Activated CD4-positive, alpha-beta T cell treated with anti-CD3 and anti-CD28 coated beads, Interleukin-2, amount 10 ng/mL, durations not matched to agents 7 days and 5 days (primary cell): ENCODE measurements around the gene ATP6V1G2. TPM values are rescaled to one million over a fixed set of nuclear protein-coding genes. Genes with fewer than 3 reads are reported as not detected.
"Not testable (repeated sequence)": the region's sequence is repeated elsewhere in the genome, so short reads cannot be mapped to it uniquely, and the experiment has no call there.

Experiments
- CTCF ChIA-PET: fragments of 350-600 bp; sonication (Branson Sonifier 250); formaldehyde crosslinking; loops from one replicate; lab custom pipeline; 2021; ENCODE audit warnings: antibody characterized with exemption; lab: Charles Lee
- POLR2A ChIA-PET: fragments of 350-600 bp; sonication (Branson Sonifier 250); formaldehyde crosslinking; loops from one replicate; lab custom pipeline; 2021; ENCODE audit warnings: antibody characterized with exemption; lab: Charles Lee
- DNase-seq: peaks from one replicate; pipeline ENCODE4 v3.0.0-alpha.2; 2020
- H3K27ac Mint-ChIP-seq: one replicate; pipeline ENCODE4 v1.8.0; 2021; ENCODE audit warnings: mild to moderate bottlenecking, moderate library complexity, mixed read lengths
- H3K27me3 Mint-ChIP-seq: one replicate; pipeline ENCODE4 v1.8.0; 2021; ENCODE audit warnings: mixed read lengths
- H3K36me3 Mint-ChIP-seq: one replicate; pipeline ENCODE4 v1.8.0; 2021; ENCODE audit warnings: low read depth, mixed read lengths
- H3K4me1 Mint-ChIP-seq: one replicate; pipeline ENCODE4 v1.8.0; 2021; ENCODE audit warnings: mixed read lengths
- H3K4me3 Mint-ChIP-seq: one replicate; pipeline ENCODE4 v1.8.0; 2021; ENCODE audit warnings: mild to moderate bottlenecking, moderate library complexity, mixed read lengths
- H3K9me3 Mint-ChIP-seq: one replicate; pipeline ENCODE4 v1.8.0; 2021; ENCODE audit warnings: mixed read lengths
- total RNA-seq, 2 experiments: library from RNA; stranded (reverse); gene quantifications; one replicate each; pipeline ENCODE4 v1.2.3, GENCODE V29; 2021

ATP6V1G2 gene
- total RNA-seq, 2 experiments from 2014 or later, result 3.6 to 3.7 TPM

DNA sequence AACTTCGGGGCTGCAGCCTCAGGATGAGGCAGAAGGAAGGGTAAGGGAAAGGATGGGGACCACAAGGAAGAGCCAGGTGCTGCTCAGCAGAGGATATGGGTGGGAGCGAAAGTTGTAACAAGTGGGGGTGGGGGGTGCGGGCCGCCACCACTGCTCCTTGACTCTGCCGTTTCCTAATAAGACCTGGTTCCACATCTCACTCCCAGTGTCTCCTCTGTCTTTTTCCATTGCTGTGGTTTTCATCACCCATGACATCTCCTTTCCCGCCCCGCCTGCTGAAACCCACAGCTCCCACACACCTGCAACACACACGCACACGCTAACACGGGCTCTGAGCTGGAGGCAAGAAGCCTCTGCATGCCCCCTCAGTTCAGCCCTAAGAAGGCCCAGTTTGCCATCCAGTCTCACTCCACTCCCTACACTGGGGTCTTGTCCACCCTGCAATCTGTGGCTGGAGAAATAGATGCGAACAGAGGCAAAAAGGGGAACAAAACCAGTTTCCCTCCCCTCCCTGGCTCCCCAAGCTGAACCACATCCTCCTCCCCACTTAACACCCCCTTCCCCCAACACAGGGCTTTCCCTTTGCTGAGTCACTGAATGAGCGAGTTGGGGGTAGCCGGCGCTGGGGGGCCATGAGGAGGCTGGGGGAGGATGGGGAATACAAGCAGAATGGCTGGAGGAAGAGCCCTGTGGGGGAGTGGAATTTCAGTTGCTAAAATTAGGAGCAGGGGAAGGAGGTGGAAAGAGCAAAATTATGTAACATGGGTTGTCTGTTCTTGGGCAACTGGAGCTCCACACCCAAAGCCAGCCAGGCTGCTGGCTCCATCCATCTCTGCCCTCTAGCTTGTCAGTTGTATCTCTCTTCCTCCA is 12.5 kb upstream of the ATP6V1G2 start:
- H3K4me3 Mint-ChIP-seq, result peak overlapping the region; percentile 62
- H3K36me3 Mint-ChIP-seq, result peaks cover 52% of the 10 kb centered on the region
- H3K9me3 Mint-ChIP-seq, result no peaks in the 10 kb centered on the region
- peak overlapping the region; percentile 89 for H3K27ac Mint-ChIP-seq
- CTCF ChIA-PET, result interaction anchor here (1.3 to 23.4 kb wide), 8 partner anchors 8 to 40 kb away, joined by 3 to 497 read pairs (median 16); partner anchors contain the start of genes LTA, LTB, NCR3 and TNF
- H3K27me3 Mint-ChIP-seq, result peaks cover 14% of the 10 kb centered on the region
- H3K4me1 Mint-ChIP-seq, result peaks cover 72% of the 10 kb centered on the region
- POLR2A ChIA-PET, result interaction anchor here (0.6 to 1.6 kb wide), 4 partner anchors 10 to 22 kb away, joined by 3 to 8 read pairs (median 5); partner anchors contain the start of gene TNF
- peak; percentile 59 for DNase-seq

DNA sequence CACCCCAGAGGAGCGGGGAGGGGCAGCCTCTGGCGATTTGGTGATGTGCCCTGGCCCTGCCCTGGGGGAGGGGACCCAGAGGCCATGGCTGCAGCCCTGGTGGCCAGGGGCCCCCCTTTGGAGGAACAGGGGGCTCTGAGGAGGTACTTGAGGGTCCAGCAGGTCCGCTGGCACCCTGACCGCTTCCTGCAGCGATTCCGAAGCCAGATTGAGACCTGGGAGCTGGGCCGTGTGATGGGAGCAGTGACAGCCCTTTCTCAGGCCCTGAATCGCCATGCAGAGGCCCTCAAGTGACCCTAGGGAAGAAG is 11.9 kb upstream of the ATP6V1G2 start:
- peaks cover 69% of the 10 kb centered on the region for H3K4me1 Mint-ChIP-seq
- peak overlapping the region; percentile 89 for H3K27ac Mint-ChIP-seq
- H3K27me3 Mint-ChIP-seq, result peaks cover 11% of the 10 kb centered on the region

DNA sequence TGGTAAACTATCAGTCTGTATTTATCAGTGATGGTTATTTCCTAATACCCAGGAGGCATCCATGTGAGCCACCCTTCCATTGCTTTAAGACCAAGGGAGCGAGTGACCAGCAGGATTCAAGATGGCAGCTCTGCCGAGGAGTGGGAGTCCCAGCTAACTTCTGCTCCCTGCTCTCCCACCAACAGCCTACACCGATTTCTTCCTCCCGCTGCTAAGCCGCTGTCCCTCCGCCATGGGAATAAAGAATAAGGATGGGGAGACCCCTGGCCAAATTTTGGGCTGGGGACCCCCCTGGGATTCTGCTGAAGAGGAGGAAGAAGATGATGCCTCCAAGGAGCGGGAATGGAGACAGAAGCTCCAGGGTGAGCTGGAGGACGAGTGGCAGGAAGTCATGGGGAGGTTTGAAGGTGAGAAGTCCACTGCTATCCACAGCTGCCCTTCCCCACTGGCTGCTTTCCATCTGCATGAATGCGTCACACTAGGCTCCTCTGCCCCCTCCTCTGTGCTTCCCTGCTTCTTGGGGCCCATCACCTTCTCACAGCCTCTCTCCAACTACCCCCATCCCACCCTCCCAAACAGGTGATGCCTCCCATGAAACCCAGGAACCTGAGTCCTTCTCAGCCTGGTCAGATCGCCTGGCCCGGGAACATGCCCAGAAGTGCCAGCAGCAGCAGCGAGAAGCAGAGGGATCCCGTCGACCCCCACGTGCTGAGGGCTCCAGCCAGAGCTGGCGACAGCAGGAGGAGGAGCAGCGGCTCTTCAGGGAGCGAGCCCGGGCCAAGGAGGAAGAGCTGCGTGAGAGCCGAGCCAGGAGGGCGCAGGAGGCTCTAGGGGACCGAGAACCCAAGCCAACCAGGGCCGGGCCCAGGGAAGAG is 11.3 kb upstream of the ATP6V1G2 start:
- Mint-ChIP-seq H3K4me3 (no peak overlapping the region), H3K9me3 (no peaks in the 10 kb centered on the region), H3K27me3 (peaks cover 7% of the 10 kb centered on the region), H3K27ac (peak overlapping the region; percentile 69), H3K36me3 (peaks cover 45% of the 10 kb centered on the region), H3K4me1 (peaks cover 65% of the 10 kb centered on the region)
- POLR2A ChIA-PET, result no interaction called here
- CTCF ChIA-PET, result interaction anchor here (1.1 to 23.4 kb wide), 7 partner anchors 9 to 41 kb away, joined by 4 to 497 read pairs (median 5); partner anchors contain the start of genes ATP6V1G2, LST1, LTB and NCR3
- DNase-seq, result no peak

More for the DNA sequence above, 11.9 kb upstream of the ATP6V1G2 start:
- Mint-ChIP-seq H3K9me3 (no peaks in the 10 kb centered on the region), H3K4me3 (peak overlapping the region; percentile 62), H3K36me3 (peaks cover 49% of the 10 kb centered on the region)
- ChIA-PET CTCF (interaction anchor here (1.1 to 23.4 kb wide), 7 partner anchors 8 to 40 kb away, joined by 4 to 497 read pairs (median 16); partner anchors contain the start of genes ATP6V1G2, LST1, LTB and NCR3), POLR2A (interaction anchor here (1.0 kb wide), 1 partner anchor 17 kb away, joined by 8 read pairs; the partner anchor contains the start of gene TNF)
- DNase-seq, result no peak

DNA sequence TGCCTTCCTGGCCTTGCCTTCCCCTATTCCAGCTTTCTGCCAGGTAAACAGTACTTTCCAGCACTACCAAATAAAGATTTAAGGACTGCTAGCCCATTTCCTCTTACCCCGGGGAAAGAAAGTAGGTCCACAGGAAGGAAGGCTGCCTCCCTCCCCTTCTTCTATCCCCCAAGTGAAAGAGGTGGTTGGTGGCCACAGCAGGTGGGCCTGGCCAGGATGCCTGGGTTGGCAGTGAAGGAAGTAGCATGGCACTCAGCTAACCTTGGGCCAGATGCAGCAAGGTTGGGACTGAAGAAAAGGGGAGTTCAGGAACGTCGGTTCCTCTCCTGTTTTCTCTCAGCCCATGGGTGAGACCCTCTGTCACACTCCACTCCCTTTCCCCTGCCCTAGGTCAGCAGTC is 9.9 kb upstream of the ATP6V1G2 start:
- no peak for DNase-seq
- H3K36me3 Mint-ChIP-seq, result peaks cover 41% of the 10 kb centered on the region
- no peaks in the 10 kb centered on the region for H3K27me3 Mint-ChIP-seq
- peaks cover 64% of the 10 kb centered on the region for H3K4me1 Mint-ChIP-seq
- H3K4me3 Mint-ChIP-seq, result no peak overlapping the region
- CTCF ChIA-PET, result interaction anchor here (0.8 to 23.4 kb wide), 7 partner anchors 9 to 42 kb away, joined by 3 to 497 read pairs (median 7); partner anchors contain the start of genes ATP6V1G2, LTB, NCR3 and NFKBIL1
- POLR2A ChIA-PET, result no interaction called here
- peak overlapping the region; percentile 6 for H3K27ac Mint-ChIP-seq
- no peaks in the 10 kb centered on the region for H3K9me3 Mint-ChIP-seq

DNA sequence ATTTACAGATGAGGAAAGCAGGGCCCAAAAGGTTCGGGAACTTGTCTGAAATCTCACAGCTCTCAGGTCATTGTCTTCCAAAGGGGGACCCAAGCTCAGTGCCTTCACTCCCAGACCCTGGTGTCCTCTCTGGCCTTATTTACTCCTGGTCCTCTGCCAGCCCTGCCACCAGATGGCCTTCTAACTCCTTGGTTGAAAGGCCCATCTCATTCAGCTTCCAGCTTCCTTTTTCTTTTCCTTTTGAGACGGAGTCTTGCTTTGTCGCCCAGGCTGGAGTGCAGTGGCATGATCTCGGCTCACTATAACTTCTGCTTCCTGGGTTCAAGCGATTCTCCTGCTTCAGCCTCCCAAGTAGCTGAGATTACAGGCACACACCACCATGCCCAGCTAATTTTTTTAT is 5.0 kb upstream of the ATP6V1G2 start:
- POLR2A ChIA-PET, result interaction anchor here (0.8 to 1.4 kb wide), 3 partner anchors 24 to 47 kb away, joined by 3 to 4 read pairs (median 3); partner anchors contain the start of gene TNF
- H3K9me3 Mint-ChIP-seq, H3K27me3 Mint-ChIP-seq, H3K4me3 Mint-ChIP-seq: not testable (repeated sequence)
- H3K36me3 Mint-ChIP-seq, result peaks cover 19% of the 10 kb centered on the region
- DNase-seq, result peak; percentile 76
- H3K27ac Mint-ChIP-seq, result peak overlapping the region; percentile 62
- CTCF ChIA-PET, result interaction anchor here (0.5 to 23.4 kb wide), 26 partner anchors 9 to 512 kb away, joined by 3 to 497 read pairs (median 4); partner anchors contain the start of genes ABHD16A, BAG6, DDX39B and LST1
- H3K4me1 Mint-ChIP-seq, result peaks cover 56% of the 10 kb centered on the region

DNA sequence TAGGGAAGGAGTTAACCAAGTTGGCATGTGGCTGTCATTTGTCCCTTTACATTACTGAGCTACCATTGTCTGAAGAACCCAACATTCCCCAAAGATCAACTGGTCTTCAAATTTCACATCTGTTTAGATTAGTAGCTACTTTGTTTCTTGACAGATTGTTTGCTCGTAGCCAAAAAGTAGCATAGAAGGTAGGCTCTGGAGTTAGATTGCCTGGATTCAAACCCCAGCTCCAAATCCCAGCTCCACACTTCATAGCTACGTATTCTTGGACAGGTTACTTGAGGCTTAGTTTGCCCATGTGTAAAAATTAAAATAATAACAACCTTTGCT is 2.1 kb upstream of the ATP6V1G2 start:
- H3K27ac Mint-ChIP-seq, result no peak overlapping the region
- peaks cover 56% of the 10 kb centered on the region for H3K4me1 Mint-ChIP-seq
- ChIA-PET POLR2A (interaction anchor here (0.6 to 1.6 kb wide), 2 partner anchors 26 to 876 kb away, joined by 3 to 5 read pairs; partner anchors contain the start of gene TNF), CTCF (interaction anchor here (0.8 to 23.4 kb wide), 10 partner anchors 10 to 124 kb away, joined by 3 to 497 read pairs (median 10); partner anchors contain the start of genes LST1, LTA, LTB and NCR3)
- peak overlapping the region; percentile 26 for H3K4me3 Mint-ChIP-seq
- no peak for DNase-seq
- H3K9me3 Mint-ChIP-seq, result no peaks in the 10 kb centered on the region
- no peaks in the 10 kb centered on the region for H3K27me3 Mint-ChIP-seq
- peaks cover 16% of the 10 kb centered on the region for H3K36me3 Mint-ChIP-seq

DNA sequence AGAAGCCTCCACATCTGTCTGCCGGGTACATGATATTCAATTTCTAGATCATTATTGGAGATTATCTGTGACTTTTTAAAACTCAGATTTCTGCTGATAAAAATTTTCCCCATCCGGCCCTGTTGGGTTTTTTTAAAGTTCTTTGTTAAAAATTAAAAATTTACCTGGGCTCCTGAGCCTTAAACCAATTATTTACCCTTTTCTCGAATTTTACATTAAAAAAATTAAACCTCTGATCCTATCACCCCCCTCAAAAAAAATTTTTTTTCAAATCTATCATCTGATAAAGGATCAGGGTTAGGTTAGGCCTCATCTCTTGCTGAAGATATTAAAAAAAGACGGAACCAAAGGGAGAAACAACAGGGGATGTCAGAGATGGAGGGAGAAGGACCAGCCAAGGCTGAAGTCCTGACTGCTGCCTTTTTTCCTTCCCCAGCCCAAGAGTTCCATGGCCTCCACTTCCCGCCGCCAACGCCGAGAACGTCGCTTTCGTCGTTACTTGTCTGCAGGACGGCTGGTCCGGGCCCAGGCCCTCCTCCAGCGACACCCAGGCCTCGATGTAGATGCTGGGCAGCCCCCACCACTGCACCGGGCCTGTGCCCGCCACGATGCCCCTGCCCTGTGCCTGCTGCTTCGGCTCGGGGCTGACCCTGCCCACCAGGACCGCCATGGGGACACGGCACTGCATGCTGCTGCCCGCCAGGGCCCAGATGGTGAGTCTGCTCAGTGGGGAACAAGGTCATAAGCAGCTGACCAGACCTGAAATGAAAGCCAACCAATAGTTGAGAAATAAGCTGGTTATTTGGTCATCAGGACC is 1.5 kb upstream of the ATP6V1G2 start:
- Mint-ChIP-seq H3K9me3 (no peaks in the 10 kb centered on the region), H3K27me3 (no peaks in the 10 kb centered on the region), H3K27ac (peak overlapping the region; percentile 95), H3K36me3 (peaks cover 14% of the 10 kb centered on the region), H3K4me1 (peaks cover 60% of the 10 kb centered on the region), H3K4me3 (peak overlapping the region; percentile 89)
- POLR2A ChIA-PET, result interaction anchor here (0.6 to 1.6 kb wide), 2 partner anchors 27 to 876 kb away, joined by 3 to 5 read pairs; partner anchors contain the start of gene TNF
- DNase-seq, result no peak
- CTCF ChIA-PET, result interaction anchor here (0.6 to 23.4 kb wide), 14 partner anchors 8 to 132 kb away, joined by 3 to 497 read pairs (median 6); partner anchors contain the start of genes LST1, LTA, LTB and NCR3

DNA sequence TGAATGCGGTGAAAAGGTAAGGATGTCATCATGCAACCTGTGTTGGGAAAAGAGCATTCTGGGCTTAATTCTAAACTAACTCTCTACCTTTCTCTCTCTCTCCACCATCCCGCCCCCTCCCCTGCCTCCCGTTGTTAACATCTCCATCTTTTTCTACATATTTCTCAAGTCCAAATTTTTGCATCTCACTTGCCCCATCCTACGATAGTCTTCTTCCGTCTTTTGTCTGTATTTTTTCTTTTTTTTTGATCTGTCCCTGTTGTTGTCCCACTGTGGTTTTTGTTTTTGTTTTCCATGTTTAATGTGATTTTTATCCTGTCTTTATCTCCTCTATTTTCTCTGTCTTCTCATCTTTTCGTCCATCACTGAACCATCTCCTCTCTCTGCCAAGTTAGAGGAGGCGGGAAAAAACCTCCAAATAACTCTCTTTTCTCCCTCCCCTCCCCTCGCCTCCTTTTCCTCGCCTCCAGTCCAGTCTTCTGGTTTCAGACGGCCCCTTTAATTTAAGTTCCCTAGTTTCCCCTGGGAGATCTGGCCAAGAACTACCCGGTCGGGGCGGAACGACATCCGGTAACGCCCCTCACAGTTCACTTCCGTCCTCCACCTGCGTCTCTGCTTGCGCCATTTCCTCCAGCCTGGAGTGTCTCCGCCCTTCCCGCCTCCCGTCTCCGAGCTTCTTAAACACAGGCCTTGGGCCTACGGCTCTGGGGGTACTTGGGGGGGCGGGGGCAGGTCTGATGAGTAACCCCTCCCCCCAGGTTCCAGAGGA is 734 bp upstream of the ATP6V1G2 start, which contains the start of gene NFKBIL1:
NFKBIL1 (plus strand) TSS at position 651 of the 769 bp plus-strand sequence; CDS start at position 738, 87 bp downstream.
- H3K9me3 Mint-ChIP-seq, result no peaks in the 10 kb centered on the region
- DNase-seq, result peak; percentile 94
- H3K36me3 Mint-ChIP-seq, result peaks cover 14% of the 10 kb centered on the region
- H3K4me3 Mint-ChIP-seq, result peak within 1 kb of the TSS; percentile 89
- H3K27me3 Mint-ChIP-seq, result no peaks in the 10 kb centered on the region
- H3K4me1 Mint-ChIP-seq, result peaks cover 64% of the 10 kb centered on the region
- POLR2A ChIA-PET, result interaction anchor here (1.6 kb wide), 1 partner anchor 28 kb away, joined by 5 read pairs; the partner anchor contains the start of gene TNF
- H3K27ac Mint-ChIP-seq, result peak within 1 kb of the TSS; percentile 95
- CTCF ChIA-PET, result interaction anchor here (0.6 to 23.4 kb wide), 20 partner anchors 9 to 310 kb away, joined by 3 to 497 read pairs (median 4); partner anchors contain the start of genes BAG6, LTA, LTB and NCR3

DNA sequence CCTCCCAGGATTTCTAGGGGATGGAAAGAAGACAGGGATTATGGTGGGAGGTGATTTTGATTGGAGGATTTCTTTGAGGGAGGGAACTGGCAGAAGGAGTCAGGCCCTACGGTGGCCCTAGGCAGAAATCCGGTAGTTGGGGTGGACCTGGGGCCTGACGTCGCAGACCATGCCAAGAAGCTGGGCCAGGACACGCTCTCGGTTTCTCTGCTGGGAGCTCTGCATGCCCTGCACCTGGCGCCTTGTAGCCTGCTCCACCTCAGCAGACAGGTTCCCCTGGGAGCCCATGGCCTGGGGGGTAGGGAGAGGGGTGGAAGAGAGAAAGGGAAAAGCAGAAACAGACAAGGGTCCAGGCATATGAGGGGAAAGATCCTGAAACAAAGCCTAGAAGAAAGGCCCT is 1.1 kb downstream of the ATP6V1G2 start:
- ChIA-PET POLR2A (no interaction called here), CTCF (interaction anchor here (1.5 to 23.4 kb wide), 4 partner anchors 36 to 64 kb away, joined by 5 to 497 read pairs (median 22); partner anchors contain the start of genes LTB and NCR3)
- H3K36me3 Mint-ChIP-seq, result peaks cover 18% of the 10 kb centered on the region
- no peaks in the 10 kb centered on the region for H3K9me3 Mint-ChIP-seq
- H3K27ac Mint-ChIP-seq, result no peak overlapping the region
- DNase-seq, result no peak
- no peak overlapping the region for H3K4me3 Mint-ChIP-seq
- no peaks in the 10 kb centered on the region for H3K27me3 Mint-ChIP-seq
- peaks cover 56% of the 10 kb centered on the region for H3K4me1 Mint-ChIP-seq

GRCh38 chr6:31544676-31545075 is 1.7 kb downstream of the ATP6V1G2 start:
- H3K27ac Mint-ChIP-seq, result no peak overlapping the region
- peaks cover 59% of the 10 kb centered on the region for H3K4me1 Mint-ChIP-seq
- POLR2A ChIA-PET, result no interaction called here
- peaks cover 22% of the 10 kb centered on the region for H3K36me3 Mint-ChIP-seq
- CTCF ChIA-PET, result interaction anchor here (2.4 to 23.4 kb wide), 2 partner anchors 43 to 54 kb away, joined by 14 to 497 read pairs; partner anchors contain the start of gene NCR3
- DNase-seq, result no peak
- H3K27me3 Mint-ChIP-seq, result no peaks in the 10 kb centered on the region
- H3K4me3 Mint-ChIP-seq, result no peak overlapping the region
- no peaks in the 10 kb centered on the region for H3K9me3 Mint-ChIP-seq
